ENCODE measurements around the gene MIOS. TPM values are rescaled to one million over a fixed set of nuclear protein-coding genes. Genes with fewer than 3 reads are reported as not detected.

Gene MIOS
- total and polyA plus RNA-seq, 2 of the 4 experiments (the other 2 are of a cell fraction), result 10.6 to 32.4 TPM

DNA sequence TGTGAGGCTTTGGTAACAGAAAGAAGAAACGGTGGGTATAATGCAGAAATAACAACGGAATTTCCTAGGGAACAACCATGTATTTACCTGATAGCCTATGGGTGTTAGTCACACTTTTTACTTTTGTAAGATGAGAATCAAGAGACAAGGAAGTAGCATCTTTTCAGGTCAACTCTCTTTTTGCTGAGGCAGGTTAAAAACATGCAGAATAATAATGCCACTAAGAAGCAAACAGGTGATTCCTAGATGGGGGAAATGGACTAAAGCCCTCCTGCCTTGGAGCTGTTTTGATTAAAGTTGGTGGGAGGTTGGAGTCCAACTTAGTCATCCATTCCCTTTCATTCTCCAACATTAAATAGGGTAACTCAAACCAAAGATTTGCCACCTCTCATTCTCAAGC, 29.0 kb upstream of the MIOS start:
- no CpG with 5 or more reads among the region's 2 CpGs for WGBS, 2 experiments (ENCODE audit: extremely low coverage in 2 of 2, insufficient read length in 1 of 2)

More for the DNA sequence above, 29.0 kb upstream of the MIOS start:
- Histone ChIP-seq H3K14ac (replicated peaks; ENCODE audit: low read depth, low read length) (no peak overlapping the region), H3K4me1 (ENCODE audit: control insufficient read depth, insufficient read depth, low read length) (no peaks in the 10 kb centered on the region), H3K9ac (ENCODE audit: low read depth, low read length) (no peak overlapping the region), H2BK20ac (ENCODE audit: low read depth, low read length) (no peak overlapping the region), H2AK5ac (ENCODE audit: low read depth, low read length) (no peak overlapping the region), H2BK120ac (ENCODE audit: low read depth, low read length) (no peak overlapping the region), H2AK9ac (replicated peaks; ENCODE audit: low read depth, low read length, poor library complexity) (no peak overlapping the region), H3K4me3 (ENCODE audit: insufficient read depth, low read depth, low read length) (no peak overlapping the region), H3K4me2 (ENCODE audit: low read depth, low read length) (no peak overlapping the region), H4K91ac (ENCODE audit: insufficient read depth, low read depth, low read length) (no peak overlapping the region), H3K36me3 (ENCODE audit: control insufficient read depth, insufficient read depth, low read length) (no peaks in the 10 kb centered on the region), H2BK5ac (ENCODE audit: low read depth, low read length, poor library complexity, severe bottlenecking) (no peak overlapping the region), H2AFZ (replicated peaks; ENCODE audit: low read length, poor library complexity) (no peak overlapping the region), H3K56ac (ENCODE audit: extremely low read depth, insufficient read depth, low read length) (no peak overlapping the region), H4K20me1 (ENCODE audit: insufficient read depth, low read length) (no peaks in the 10 kb centered on the region), H3K18ac (ENCODE audit: low read depth, low read length) (no peak overlapping the region), H3K23ac (ENCODE audit: low read depth, low read length) (no peak overlapping the region), H3K9me3 (ENCODE audit: control insufficient read depth, insufficient read depth, low read length) (no peaks in the 10 kb centered on the region), H4K5ac (ENCODE audit: low read depth, low read length) (no peak overlapping the region), H3K27me3 (ENCODE audit: control insufficient read depth, insufficient read depth, low read length) (no peaks in the 10 kb centered on the region), H2BK15ac (ENCODE audit: low read depth, low read length) (no peak overlapping the region), H3K79me1 (ENCODE audit: low read depth in 1 of 2, low read length in 2 of 2) (no peaks in the 10 kb centered on the region), H3K4ac (ENCODE audit: low read depth, low read length) (no peak overlapping the region), H4K8ac (ENCODE audit: low read depth in 2 of 2, low read length in 2 of 2) (no peak overlapping the region), H3K9me1 (ENCODE audit: insufficient read depth, low read length) (no peaks in the 10 kb centered on the region), H3K27ac (ENCODE audit: insufficient read depth, low read length) (no peak overlapping the region)
- ChIA-PET POLR2A (ENCODE audit: unreplicated experiment) (no interaction called here), CTCF (interaction anchor here (1.1 kb wide), 1 partner anchor 113 kb away, joined by 3 read pairs; no protein-coding TSS in a partner anchor)
- BruUV-seq (replicated peaks), result no TSS peak
- in situ Hi-C loops (cut with MboI; ENCODE audit: low sequenced_read_pairs), result loop anchor here (5.0 kb wide), 2 partner anchors 110 to 435 kb away; no protein-coding TSS in a partner anchor
- TF ChIP-seq RAD21 (IDR thresholded peaks at IDR 0.05; ENCODE audit: low read length), result no peak
- 0 out of 2 replicates have a peak, but pooled peaks have one; percentile 14 for TF ChIP-seq MAFK (IDR thresholded peaks at IDR 0.05; ENCODE audit: low read depth, low read length)
- no peak for DNase-seq
- dilution Hi-C loops (cut with HindIII; ENCODE audit: low sequenced_read_pairs, unreplicated experiment), result no loop called here
- intact Hi-C loops (cut with micrococcal nuclease), result no loop called here
- ATAC-seq (ENCODE audit: low read depth), result no peak
